Left forelimb (tissue), 1 donor: ENCODE results near the gene TUBGCP4.

ENCODE experiments used
- DNase-seq: peaks from one replicate; pipeline ENCODE4 v3.0.0-alpha.2; 2018; ENCODE audit warnings: low spot score

The TUBGCP4 gene

DNA sequence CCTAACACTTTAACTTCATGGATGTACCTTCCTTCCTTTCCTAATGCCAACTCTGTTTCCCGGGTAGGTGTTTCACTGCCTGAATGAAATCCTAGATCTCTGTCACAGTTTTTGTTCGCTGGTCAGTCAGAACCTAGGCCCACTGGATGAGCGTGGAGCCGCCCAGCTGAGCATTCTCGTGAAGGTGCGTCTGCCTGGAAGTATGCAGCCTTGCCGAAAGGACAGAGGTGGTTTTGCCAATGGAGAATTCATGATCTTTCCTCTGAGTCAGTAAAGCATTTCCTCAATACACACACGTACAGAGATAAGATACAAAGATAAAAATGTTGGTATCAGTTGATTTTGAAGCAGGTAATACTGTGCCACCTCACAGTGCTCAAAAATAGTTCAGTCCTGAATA lies 32.7 kb downstream of the TUBGCP4 start:
- DNase-seq: no peak

DNA sequence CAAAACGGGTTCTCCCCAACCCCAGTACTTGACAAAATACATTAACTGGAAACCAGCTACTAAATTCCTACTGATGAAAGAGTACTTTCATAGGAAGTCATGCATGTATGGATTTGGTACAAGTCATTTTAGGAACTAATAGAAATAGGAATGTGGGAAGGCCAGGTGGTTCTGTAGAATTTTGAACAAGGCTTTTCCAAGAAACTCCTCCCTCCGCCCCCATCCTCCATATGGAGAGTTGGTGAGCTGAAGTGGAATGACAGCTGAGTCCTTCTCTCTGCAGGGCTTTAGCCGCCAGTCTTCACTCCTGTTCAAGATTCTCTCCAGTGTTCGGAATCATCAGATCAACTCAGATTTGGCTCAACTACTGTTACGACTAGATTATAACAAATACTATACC lies 33.2 kb downstream of the TUBGCP4 start:
- no peak for DNase-seq

DNA sequence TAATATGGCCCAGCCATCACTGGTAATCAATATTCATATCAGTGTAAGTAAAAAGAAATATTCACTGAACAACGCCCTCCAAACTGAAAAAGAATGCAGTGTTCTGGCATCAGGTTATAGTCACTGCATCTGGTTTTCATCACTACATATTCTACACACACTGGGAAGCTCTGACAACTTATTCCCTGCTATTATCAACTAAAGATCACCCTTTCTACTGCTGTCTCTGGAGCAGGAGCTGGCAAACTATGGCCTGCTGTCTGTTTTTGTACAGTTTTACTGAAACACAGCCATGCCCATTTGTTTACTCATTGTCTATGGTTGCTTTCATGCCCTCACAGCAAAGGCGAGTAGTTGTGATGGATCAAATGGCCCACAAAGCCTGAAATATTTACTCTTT lies 35.3 kb downstream of the TUBGCP4 start:
- no peak for DNase-seq

DNA sequence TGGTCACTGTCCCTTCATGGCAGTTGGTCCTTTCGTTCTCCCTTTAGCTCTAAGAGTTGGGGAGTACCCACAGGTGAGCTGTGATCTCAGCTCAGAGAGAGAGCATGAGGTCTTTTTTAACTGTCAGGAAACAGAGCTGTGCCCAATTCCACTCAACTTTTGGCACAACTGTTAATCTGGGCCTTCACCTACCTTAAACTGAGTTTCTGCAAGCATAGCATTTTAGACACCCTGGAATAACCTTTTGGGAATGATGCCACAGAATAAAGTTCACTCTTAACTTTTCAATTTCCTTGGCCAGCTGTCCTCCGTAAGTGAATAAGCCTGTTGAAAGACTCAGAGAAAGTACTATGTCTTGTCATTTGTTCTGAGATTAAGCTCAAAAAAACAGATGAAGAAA lies 35.9 kb downstream of the TUBGCP4 start:
- DNase-seq: no peak

DNA sequence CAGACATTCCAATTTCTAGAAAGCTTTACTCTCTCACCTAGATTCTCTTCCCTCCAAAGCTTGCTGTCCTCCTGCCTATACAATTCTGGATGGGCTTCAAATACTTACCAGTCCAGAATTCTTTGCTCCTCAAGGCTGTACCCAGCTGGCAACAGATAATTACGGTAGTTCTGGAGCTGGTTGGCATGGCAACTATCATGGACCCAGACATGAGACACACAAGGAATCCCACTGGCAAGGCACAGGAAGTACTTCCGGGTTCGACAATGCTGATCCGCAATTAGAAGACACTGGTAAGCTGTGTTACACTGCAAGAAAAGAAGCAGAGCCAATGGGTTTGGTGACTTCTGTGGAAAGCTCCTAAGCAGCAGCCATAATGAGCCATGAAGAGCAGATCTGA lies 37.9 kb downstream of the TUBGCP4 start:
- DNase-seq: no peak

DNA sequence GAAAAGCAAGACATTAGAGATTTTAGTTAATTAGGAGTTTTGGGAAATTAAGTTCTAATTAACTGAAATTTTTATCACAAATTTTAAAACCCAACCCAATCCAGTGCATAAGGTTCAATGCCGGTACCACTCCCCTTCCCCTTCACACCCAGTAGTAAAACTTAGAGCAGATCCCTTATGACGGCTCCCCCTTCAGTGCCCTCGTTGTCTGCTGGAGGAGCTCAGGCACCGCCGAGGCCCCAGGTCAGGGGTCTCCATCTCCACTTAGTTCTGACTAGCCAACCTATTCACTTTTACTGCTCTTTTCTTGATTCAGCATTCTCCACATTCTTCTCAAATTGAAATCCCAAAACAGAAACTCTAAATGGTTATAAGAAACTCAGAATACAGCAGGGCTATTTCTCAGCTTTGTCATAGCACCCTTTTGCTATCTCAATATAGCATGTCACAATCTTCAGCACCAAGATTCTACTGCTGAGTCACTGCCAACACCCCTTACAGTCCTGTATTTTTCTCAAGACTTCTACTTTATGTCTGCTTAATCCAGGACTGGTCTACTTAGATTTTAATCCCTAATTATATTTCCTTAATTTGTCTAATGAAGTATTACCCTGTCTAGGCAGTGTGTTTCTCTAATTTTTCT lies 39.8 kb downstream of the TUBGCP4 start:
- DNase-seq: no peak

DNA sequence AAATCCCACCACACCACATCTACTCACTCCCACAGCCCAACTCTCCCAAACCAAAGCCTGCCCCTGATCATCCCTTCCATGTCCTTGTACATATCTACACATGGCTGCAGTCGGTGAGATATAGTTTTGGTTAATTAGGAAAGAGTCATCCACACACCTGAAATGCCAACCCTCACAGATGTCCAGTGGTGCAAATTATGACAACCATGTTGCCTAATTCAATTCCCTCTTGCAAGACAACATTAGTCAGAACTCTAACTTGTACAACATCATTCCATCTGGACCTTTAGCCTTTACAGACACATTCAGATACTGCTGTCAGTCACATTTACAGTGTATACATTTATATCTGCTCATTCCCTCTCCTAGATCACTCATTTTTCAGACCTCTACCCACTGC lies 41.2 kb downstream of the TUBGCP4 start:
- no peak for DNase-seq

DNA sequence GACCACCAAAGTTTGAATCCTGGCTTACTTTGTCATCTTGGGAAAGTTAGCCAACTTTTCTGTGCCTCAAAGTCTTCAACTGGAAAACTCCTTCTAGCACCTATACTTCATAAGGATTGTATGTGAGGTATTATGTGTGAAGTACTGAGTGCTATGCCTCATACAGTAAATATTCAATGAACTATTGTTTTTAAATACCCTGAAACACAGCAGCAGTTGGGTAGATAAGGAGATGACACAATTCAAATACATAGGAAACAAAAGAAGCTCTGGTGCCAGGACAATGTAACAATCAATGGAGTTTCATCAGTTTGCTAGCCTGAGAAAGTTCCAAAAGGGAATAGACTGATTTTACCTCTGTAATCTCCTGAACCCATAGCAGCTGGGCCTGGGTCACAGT lies 43.3 kb downstream of the TUBGCP4 start:
- DNase-seq: no peak

DNA sequence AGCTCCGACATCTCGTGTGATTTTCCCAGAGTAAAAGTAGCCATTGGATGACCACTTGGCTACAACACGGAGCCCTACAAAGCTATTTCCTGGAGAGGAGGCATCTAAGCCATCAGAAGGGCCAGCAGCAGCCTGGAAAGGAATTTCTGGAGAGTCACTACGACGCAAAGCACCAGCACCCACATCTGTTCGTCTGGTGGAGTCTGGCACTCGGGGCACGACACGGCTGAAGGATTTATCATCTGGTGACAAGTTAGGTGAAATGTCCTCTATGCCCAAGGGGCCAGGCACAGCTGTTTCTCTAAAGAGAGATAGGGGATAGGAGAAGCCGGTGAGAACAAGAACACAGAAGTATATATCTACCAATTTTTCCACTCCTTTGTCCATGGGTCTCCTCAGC lies 49.5 kb downstream of the TUBGCP4 start:
- no peak for DNase-seq

DNA sequence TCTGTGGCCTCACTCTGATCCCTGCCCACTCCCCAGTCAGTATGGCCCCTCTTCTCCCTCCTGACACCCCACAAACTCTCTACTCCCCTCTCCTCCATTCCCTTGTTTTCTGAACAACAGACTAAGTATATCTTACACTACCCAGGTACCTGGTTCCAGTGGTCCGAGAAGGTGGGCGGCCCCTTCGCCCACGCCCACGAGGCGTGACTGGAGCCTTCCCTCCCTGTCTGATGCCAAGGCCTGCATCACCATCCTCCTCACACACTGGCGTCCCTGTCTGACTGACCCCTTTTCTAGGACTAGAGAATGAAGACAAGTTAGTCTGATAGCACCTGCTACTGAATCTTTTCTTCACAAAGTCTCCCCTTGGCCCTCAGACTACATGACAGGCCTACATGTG lies 50.0 kb downstream of the TUBGCP4 start:
- no peak for DNase-seq

DNA sequence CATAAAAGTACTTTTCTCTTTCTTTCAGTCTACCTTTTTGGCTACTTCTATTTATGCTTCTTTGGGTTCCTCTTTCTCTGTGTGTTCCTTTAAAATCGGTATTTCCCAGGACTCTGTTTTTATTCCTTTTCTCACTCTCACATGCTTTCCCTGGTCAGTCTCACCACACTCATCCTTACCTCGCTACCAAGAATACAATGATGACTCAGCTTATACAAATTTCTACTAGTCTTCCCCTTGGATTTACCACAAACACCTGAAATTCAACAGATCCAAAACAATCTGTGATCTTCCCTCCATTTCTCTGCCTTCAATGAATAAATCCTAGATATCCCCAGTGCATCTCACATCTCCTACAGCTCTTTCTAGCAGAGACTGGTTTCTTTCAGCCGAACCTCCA lies 52.9 kb downstream of the TUBGCP4 start:
- no peak for DNase-seq

DNA sequence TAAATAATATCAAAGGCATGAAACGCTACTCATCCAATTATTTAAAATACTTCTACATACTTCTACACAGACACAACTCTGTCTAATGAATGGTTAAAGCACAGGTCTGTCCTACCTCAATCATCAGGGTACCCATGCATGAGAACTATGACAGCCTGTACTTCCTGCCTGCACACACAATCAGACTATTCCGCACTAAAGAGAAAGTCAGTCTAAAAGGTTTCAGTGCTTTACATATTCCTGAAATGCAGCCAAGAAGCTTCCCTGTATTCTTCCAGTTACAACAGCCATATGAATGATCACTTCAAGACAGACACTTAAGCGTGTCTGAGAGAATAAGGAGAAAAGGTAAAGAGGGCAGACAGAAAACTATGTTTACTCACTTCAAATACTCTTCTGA lies 58.8 kb downstream of the TUBGCP4 start:
- DNase-seq: no peak

DNA sequence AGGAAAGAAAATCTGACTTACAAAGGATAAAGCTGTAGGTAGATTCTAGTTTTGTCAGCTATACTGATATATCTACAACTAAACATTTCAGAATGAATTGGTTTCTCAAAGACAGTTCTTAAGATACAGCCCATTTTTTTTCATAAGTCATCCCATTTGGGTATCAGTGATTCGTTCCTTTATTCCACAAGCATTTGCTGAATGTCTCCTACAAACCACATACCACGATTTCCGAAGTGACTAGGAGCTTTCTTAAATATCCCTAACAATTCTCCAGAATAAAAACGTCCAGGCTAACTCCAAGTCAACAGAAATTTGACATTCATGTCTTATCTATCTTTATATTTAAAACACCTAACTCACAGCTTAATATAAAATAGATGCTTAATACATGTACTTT lies 62.3 kb downstream of the TUBGCP4 start:
- DNase-seq: no peak

DNA sequence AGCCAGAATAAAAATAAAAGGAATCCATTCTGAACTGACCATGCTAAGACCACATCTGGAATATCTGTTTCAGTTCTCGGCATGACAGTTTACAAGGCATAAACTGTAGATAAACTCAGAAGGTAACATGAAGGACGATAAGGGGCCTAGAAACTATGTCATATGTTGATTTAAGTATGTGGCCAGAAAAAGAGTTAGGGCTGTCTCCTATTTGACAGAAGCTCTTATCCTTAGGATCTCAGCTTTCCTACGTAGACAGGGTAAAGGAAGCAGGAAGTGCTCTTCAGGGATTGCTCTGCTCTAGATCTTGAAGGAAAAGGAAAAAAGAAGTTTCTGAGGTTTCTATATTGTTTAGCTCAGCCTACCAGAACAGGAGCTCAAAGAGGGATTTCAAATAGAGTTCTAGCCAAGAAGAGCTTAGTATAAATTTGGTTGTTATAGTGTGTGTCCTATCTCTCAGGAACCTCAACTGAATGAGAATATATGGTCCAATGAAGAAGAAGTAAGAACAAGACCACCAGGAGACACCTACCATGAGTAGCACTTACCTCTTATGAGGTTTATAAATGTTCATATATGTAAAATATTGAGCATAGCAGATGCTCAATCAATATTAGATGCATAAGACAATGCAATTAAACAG lies 62.9 kb downstream of the TUBGCP4 start:
- no peak for DNase-seq

DNA sequence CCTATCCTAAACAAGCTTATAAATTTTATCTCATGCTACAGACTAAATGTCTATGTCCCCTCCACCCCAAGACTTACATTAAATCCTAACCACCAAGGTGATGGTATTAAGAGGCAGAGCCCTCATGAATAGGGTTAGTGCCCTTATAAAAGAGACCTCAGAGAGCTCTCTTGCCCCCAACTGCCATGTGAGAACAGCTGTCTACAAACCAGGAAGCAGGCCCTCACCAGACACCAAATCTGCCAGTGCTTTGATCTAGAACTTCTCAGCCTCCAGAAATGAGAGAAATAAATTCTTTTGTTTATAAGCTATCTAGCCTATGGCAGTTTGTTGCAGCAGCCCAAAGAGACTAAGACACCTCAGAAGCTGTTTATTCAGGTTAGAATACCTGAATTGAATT lies 63.5 kb downstream of the TUBGCP4 start:
- DNase-seq: no peak

DNA sequence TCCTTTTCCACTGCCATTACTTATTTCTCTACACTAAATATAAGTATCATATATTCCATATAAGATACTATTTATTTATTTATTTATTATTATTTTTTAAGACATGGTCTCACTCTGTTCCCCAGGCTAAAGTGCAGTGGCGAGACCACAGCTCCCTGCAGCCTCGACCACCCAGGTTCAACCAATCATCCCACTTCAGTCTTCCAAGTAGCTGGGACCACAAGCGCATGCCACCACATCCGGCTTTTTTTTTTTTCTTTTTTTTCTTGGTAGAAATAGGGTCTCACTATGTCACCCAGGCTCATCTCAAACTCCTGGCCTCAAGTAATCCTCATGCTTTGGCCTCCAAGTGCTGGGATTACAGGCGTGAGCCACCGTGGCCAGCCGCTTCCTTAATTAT lies 65.5 kb downstream of the TUBGCP4 start:
- no peak for DNase-seq

DNA sequence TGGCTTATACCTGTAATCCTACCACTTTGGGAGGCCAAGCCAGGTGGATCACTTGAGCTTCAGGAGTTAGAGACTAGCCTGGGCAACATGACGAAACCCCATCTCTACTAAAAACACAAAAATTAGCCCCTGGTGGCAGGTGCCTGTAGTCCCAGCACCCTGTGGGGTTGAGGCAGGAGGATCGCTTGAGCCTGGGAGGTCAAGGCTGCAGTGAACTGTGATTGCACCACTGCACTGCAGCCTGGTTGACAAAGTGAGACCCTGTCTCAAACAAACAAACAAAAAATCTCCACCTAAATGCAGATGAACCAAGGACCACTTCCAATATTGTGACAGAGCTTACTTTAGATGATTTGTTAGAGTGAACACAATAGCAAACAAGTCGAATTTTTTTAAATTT lies 68.4 kb downstream of the TUBGCP4 start:
- DNase-seq: no peak

DNA sequence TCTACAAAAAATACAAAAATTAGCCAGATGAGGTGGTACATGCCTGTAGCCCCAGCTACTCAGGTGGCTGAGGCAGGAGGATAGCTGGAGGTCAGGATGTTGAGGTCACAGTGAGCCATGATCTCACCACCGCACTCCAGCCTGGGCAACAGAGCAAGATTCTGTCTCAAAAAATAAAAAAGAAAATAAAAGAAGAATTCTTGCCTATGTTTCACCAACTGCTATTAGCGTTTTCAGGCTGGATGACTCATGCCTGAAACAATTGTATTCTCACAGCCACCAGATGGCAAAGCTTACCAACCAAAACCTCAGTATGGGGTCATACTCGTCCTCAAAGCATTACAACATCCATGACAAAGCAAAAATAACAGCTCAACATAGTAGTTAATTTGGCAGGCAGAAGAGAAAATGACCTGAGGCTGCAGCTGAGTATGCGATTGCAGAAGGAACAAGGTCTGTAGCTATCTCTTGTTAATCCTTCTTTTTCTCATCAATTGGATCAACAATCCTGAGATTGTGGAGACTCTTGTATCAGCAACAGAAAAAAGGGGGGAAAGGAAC lies 69.9 kb downstream of the TUBGCP4 start:
- no peak for DNase-seq

DNA sequence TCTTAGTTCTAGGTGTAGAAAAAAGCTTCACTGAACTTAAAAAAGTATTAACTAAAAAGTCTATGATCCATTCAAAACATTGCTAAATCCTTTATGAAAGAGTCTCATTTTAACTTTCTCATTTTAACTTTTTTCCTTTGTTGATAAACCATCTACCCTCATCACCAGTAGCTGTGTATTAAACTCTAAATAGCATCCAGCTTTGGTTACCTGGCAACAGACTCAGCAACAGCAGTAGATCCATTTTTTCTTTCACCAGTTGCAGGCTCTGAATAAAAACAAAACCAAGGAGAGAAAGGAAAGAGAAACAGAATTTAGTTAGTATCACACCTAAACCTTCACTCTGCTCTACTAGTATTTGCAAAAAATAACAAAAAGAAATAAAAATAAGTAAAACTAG lies 70.4 kb downstream of the TUBGCP4 start:
- no peak for DNase-seq

DNA sequence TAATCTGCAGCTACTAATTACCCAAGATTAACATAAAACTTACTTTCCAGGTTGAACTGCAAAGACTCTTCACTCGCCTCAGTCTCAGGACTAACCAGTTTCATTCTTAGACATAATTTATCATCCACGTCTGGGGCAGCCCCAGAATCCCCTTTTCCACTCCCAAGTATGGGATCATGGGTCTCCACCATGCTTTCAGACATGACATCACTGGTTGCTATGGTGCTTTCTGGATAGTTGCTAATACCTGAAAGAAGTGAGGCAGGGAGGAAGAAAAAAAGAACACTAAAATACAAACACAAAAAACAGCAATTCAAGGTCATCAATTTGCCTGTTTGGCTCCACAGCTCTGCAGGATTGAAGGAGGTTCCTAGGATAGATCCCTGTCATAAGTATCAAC lies 75.4 kb downstream of the TUBGCP4 start:
- DNase-seq: no peak

DNA sequence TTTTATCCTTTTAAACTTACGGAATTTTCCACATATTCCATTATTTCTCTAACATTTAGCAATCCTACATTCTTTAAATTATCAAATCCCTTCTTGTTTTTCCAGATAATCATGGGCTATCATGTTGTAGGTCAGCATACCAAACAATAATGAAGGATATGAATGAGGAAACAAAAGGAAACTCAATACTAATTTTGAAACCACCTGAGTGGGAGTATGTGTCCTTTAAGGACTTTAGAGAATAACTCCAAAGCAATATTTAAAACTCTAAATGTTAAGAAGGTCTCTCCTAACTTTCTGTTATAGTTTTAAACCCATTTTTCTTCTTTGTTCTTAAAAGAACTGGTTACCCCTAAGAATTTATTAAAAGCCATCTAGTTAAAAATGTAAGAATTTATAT lies 79.1 kb downstream of the TUBGCP4 start:
- no peak for DNase-seq
